Measurements from ENCODE around the gene PDE7B.
"Not testable (repeated sequence)": the region's sequence is repeated elsewhere in the genome, so short reads cannot be mapped to it uniquely, and the experiment has no call there.

Gene PDE7B

DNA sequence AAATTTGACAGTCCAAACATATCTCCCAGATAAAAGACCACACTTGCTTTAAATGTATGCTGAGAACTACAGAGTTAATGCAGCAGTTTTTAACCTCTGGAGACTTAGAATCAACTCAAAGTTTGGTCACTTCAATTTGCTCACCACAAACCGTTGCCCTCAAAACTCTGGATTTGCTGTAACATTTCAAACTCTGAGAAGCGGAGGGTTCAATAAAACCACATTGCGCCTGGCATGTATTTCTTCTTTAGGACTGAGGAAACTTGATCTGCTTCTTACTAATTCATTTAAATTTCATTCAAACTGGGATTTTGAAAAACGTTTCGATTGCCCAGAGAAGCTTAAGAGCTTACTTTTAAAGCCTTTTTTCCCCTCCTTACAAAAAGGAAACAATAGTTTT lies 282.8 kb downstream of the PDE7B start:
- no peak for DNase-seq (ENCODE audit: low read depth)
- TF ChIP-seq, protein P1, sequence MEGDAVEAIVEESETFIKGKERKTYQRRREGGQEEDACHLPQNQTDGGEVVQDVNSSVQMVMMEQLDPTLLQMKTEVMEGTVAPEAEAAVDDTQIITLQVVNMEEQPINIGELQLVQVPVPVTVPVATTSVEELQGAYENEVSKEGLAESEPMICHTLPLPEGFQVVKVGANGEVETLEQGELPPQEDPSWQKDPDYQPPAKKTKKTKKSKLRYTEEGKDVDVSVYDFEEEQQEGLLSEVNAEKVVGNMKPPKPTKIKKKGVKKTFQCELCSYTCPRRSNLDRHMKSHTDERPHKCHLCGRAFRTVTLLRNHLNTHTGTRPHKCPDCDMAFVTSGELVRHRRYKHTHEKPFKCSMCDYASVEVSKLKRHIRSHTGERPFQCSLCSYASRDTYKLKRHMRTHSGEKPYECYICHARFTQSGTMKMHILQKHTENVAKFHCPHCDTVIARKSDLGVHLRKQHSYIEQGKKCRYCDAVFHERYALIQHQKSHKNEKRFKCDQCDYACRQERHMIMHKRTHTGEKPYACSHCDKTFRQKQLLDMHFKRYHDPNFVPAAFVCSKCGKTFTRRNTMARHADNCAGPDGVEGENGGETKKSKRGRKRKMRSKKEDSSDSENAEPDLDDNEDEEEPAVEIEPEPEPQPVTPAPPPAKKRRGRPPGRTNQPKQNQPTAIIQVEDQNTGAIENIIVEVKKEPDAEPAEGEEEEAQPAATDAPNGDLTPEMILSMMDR (IDR thresholded peaks at IDR 0.05; ENCODE audit: control insufficient read depth, extremely low read depth, insufficient read depth) = no peak
- H3K4me3 ChIP-seq (ENCODE audit: low read depth, low read length) = no peak overlapping the region

DNA sequence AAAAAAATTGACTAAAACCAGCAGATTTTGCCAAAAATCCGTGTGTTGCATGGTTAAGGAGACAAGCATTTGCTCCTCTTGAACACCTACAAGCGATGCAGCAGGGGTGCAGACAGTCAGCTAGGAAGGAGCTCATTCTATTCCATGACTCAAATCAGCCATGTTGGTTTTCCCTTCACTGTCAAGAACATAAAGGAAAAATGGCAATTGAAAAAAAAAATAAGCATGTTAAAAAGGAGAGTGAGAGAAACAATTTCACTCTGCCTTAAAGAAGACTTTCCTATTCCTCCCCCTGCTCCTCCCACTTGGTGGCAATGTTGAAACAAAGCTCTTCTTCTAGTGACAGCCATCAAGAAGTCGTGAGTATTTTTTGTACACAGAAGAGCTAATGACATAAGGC lies 283.2 kb downstream of the PDE7B start:
- H3K4me3 ChIP-seq (ENCODE audit: low read depth, low read length) = no peak overlapping the region
- DNase-seq (ENCODE audit: low read depth) = no peak
- TF ChIP-seq, protein P1 (IDR thresholded peaks at IDR 0.05; ENCODE audit: control insufficient read depth, extremely low read depth, insufficient read depth) = no peak

DNA sequence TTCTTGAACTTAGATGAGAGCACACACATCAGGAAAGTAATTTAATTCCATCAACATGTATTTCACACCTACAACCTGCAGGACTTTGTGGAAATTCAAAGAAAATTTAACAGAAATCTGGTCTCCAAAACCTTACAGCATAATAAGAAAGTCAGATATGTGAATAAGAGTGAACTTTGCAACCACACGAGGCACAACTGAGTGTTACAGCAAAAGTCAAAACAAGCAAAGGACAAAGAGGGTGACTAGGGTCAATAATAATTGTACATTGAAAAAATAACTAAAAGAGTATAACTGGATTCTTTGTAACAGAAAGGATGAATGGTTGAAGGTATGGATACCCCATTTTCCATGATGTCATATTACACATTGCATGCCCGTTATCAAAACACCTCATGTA lies 284.8 kb downstream of the PDE7B start:
- H3K4me3 ChIP-seq (ENCODE audit: low read depth, low read length) = no peak overlapping the region

DNA sequence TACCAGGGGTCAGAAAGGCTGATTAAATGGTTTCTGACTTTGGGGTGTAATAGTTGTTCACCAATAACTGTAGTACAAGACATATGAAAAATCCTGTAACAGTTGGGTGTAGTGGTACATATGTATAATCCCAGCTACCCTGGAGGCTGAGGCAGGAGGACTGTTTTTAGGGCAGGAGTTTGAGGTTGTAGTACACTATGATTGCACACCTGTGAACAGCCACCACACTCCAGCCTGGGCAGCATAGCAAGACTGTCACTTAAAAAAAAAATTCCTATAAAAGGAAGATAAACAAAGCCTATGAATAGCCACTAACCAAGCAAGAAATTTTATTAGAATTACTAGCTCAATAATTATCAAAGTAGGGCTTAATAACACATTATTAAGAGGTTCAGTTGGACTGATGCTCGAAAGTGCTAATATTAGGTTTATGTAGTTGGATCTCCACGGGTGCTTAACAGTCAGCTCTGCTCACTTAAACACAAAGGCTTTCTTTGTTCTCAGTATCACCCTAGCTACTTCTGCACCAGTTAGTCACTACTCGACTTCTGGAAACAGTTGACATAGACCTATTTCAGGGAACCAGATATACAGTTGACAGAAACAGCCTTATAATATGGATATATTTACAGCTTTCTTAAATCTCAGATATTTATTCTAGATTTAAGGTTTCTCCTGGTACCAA lies 285.6 kb downstream of the PDE7B start:
- no peak for DNase-seq (ENCODE audit: low read depth)
- H3K4me3 ChIP-seq (ENCODE audit: low read depth, low read length) = no peak overlapping the region
- TF ChIP-seq, protein P1 (IDR thresholded peaks at IDR 0.05; ENCODE audit: control insufficient read depth, extremely low read depth, insufficient read depth) = no peak

More for the DNA sequence above, 284.8 kb downstream of the PDE7B start:
- DNase-seq (ENCODE audit: low read depth) = no peak
- TF ChIP-seq, protein P1 (IDR thresholded peaks at IDR 0.05; ENCODE audit: control insufficient read depth, extremely low read depth, insufficient read depth) = no peak

DNA sequence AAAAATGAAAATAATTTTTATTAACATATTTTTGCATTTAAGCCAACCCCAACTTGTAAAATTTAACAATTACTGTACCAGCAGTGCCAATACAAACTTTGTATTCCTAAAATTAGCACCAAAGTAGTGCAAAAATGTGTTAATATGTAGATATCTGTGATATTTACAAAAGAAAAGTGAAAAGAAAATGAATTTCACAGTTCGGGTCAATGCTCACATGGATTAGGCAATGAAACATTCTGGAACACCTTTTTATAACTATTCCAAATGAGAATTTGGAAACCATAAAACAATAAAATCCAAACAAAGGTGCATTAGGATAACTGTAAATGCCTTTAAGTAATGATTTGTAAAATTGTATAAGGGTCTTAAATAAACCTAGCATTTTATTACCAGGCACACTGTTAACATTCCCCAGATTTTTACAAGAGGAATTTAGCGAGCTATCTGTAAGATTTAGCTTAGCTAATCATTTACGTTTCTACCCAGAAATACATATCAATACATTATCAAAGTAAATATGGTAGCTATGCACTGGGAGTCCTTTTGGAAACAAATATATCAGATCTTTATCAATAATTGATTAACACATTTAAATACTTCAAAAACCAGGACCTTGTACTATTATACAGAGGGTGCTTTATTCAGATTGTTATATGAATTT lies 286.4 kb downstream of the PDE7B start:
- TF ChIP-seq, protein P1 (IDR thresholded peaks at IDR 0.05; ENCODE audit: control insufficient read depth, extremely low read depth, insufficient read depth) = no peak
- DNase-seq (ENCODE audit: low read depth) = no peak
- no peak overlapping the region for H3K4me3 ChIP-seq (ENCODE audit: low read depth, low read length)

DNA sequence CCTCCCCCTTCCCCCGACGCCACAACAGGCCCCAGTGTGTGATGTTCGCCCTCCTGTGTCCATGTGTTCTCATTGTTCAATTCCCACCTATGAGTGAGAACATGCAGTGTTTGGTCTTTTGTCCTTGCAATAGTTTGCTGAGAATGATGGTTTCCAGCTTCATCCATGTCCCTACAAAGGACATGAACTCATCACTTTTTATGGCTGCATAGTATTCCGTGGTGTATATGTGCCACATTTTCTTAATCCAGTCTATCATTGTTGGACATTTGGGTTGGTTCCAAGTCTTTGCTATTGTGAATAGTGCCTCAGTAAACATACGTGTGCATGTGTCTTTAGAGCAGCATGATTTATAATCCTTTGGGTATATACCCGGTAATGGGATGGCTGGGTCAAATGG lies 287.6 kb downstream of the PDE7B start:
- DNase-seq (ENCODE audit: low read depth); H3K4me3 ChIP-seq (ENCODE audit: low read depth, low read length): not testable (repeated sequence)

DNA sequence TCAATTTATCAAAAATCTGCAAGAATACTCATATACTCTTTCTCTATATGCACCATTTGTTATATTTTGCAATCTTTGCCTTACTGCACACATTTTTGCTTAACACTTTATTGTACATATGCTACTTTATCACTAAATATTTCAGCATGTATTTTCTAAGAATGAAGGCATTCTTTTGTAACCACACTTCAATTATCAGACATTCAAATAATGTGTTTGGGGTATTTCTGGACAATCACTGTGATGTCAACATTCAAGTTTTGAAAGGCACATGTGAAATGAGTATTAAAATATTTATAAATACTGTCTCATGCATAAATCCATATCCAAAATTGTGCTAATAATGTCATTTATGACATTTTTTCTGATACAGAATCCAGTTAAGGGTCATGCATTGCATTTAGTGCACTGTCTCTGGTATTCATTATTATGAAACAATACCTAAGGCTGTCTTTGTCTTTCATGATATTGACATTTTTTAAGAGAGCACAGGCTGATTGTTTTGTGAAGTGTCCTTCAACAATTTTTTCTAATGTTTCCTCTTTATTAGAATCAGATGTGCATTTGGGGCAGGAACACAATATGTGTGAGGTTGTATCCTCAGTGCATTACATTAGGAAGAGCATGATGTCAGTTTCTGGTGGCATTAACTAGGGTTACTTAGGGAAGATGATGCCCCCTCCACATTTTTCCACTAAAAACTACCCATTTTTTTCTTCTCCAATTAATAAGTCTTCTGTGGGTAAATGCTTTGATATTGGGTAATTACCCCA lies 292.9 kb downstream of the PDE7B start:
- H3K4me3 ChIP-seq (ENCODE audit: low read depth, low read length) = no peak overlapping the region
- no peak for DNase-seq (ENCODE audit: low read depth)
- TF ChIP-seq, protein P1 (IDR thresholded peaks at IDR 0.05; ENCODE audit: control insufficient read depth, extremely low read depth, insufficient read depth) = no peak
